Measurements from ENCODE around the gene FZD4. TPM values are rescaled to one million over a fixed set of nuclear protein-coding genes. Genes with fewer than 3 reads are reported as not detected.

FZD4 gene
- total RNA-seq, 1 donor from 2014 or later, result 0.11 TPM

DNA sequence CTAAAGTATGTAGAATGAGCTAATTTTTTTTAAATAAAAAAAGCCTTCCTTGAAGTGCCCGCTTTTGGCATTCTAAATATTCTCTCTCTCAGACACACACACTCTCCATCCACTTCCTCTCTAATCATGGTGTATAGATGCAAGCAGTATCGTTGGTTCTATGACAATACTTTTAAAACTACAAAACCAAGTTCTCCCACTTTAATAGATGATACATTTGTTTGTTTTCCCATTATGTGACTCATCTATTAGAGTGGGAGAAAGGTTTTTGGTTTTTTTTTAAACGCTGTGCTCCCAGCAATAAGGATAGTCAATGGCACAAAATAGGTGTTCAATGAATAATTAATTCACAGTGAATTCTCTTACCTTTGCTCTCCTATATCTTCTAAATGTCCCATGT is 44.6 kb downstream of the FZD4 start:
- H3K4me1 Mint-ChIP-seq (ENCODE audit: low read depth), result no peaks in the 10 kb centered on the region

GRCh38 chr11:86906198-86906597 is 49.0 kb downstream of the FZD4 start:
- DNase-seq (ENCODE audit: low spot score), result no peak
- intact Hi-C loops (cut with micrococcal nuclease), result no loop called here
- Mint-ChIP-seq H3K9me3 (no peaks in the 10 kb centered on the region), H3K27me3 (ENCODE audit: low read depth) (no peaks in the 10 kb centered on the region), H3K36me3 (ENCODE audit: low read depth) (no peaks in the 10 kb centered on the region), H3K4me3 (ENCODE audit: low read depth) (no peak overlapping the region), H3K4me1 (ENCODE audit: low read depth) (no peaks in the 10 kb centered on the region), H3K27ac (no peak overlapping the region)

More for the DNA sequence above, 44.6 kb downstream of the FZD4 start:
- no peak for DNase-seq (ENCODE audit: low spot score)
- intact Hi-C loops (cut with micrococcal nuclease), result no loop called here
- Mint-ChIP-seq H3K36me3 (ENCODE audit: low read depth) (no peaks in the 10 kb centered on the region), H3K9me3 (no peaks in the 10 kb centered on the region), H3K4me3 (ENCODE audit: low read depth) (no peak overlapping the region), H3K27ac (no peak overlapping the region), H3K27me3 (ENCODE audit: low read depth) (peaks cover 9% of the 10 kb centered on the region)

DNA sequence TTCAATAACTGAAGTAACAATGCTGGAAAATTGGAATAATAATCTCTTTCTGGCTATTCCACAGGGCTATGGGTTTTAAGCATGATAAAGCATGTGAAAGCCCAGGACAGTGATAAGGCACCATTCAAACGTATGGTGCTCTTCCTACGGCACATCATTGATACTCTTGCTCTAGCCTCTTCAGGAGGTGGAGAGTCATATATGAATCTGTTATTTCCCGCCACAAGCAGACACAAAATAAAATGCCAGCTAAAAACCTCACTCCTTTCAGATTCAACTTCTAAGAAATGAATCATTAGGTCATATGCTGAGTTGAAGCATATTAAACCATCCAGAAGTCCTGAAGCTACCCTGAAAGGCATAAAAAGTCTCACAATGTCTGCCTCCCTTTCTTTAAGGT is 49.9 kb downstream of the FZD4 start:
- no peak for DNase-seq (ENCODE audit: low spot score)
- no peaks in the 10 kb centered on the region for H3K9me3 Mint-ChIP-seq
- no peak overlapping the region for H3K4me3 Mint-ChIP-seq (ENCODE audit: low read depth)
- H3K36me3 Mint-ChIP-seq (ENCODE audit: low read depth), result no peaks in the 10 kb centered on the region
- no peaks in the 10 kb centered on the region for H3K27me3 Mint-ChIP-seq (ENCODE audit: low read depth)
- no peaks in the 10 kb centered on the region for H3K4me1 Mint-ChIP-seq (ENCODE audit: low read depth)
- intact Hi-C loops (cut with micrococcal nuclease), result no loop called here
- H3K27ac Mint-ChIP-seq, result no peak overlapping the region

- H3K27ac Mint-ChIP-seq, result no peak overlapping the region
- H3K4me1 Mint-ChIP-seq (ENCODE audit: low read depth), result no peaks in the 10 kb centered on the region
- no peaks in the 10 kb centered on the region for H3K9me3 Mint-ChIP-seq
- DNase-seq (ENCODE audit: low spot score), result no peak
- H3K4me3 Mint-ChIP-seq (ENCODE audit: low read depth), result no peak overlapping the region
- H3K27me3 Mint-ChIP-seq (ENCODE audit: low read depth), result no peaks in the 10 kb centered on the region
- H3K36me3 Mint-ChIP-seq (ENCODE audit: low read depth), result no peaks in the 10 kb centered on the region
- intact Hi-C loops (cut with micrococcal nuclease), result no loop called here
These were observed 51.2 kb downstream of the FZD4 start for GRCh38 chr11:86904001-86904400.

DNA sequence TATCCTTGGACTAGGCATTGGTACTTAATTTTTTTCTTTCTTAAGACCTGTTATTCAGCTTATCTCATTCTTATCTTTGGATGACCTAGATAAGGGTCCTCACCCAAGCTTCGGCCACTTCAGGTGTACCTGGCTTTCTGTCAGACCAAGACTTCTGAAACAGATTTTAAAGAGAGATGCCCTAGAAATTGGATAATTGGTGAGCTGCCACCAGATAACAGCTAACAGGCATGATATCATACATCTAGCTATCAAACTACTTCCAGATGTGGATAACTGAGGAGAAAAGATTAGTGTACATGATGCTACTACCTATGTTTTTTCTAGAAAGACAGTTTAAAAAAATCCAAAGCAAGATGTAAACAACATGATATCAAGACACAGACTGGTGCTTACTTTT is 52.9 kb downstream of the FZD4 start:
- H3K9me3 Mint-ChIP-seq, result no peaks in the 10 kb centered on the region
- no peaks in the 10 kb centered on the region for H3K36me3 Mint-ChIP-seq (ENCODE audit: low read depth)
- no peak overlapping the region for H3K4me3 Mint-ChIP-seq (ENCODE audit: low read depth)
- no peak overlapping the region for H3K27ac Mint-ChIP-seq
- intact Hi-C loops (cut with micrococcal nuclease), result no loop called here
- no peaks in the 10 kb centered on the region for H3K4me1 Mint-ChIP-seq (ENCODE audit: low read depth)
- DNase-seq (ENCODE audit: low spot score), result no peak
- H3K27me3 Mint-ChIP-seq (ENCODE audit: low read depth), result no peaks in the 10 kb centered on the region

DNA sequence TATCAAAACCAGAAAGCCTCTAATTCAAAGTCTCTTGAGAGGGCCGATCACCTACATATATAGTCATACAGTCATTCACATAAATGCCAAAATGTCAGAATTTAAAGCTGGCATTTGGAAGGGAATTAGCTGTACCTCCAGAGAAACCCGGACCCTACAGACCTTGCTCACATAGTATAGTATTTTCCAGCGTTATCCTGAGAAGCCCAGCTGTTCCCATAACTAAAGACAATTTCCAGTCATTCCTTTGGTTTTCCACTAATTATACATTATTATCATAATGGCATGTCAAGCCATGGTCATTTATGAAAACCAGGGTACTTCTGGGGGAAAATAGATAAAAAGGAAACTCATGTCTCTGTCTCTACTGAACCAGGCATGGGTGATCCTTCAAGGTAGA is 53.6 kb downstream of the FZD4 start:
- H3K9me3 Mint-ChIP-seq, result no peaks in the 10 kb centered on the region
- H3K4me3 Mint-ChIP-seq (ENCODE audit: low read depth), result no peak overlapping the region
- H3K36me3 Mint-ChIP-seq (ENCODE audit: low read depth), result no peaks in the 10 kb centered on the region
- no peak for DNase-seq (ENCODE audit: low spot score)
- no peak overlapping the region for H3K27ac Mint-ChIP-seq
- no peaks in the 10 kb centered on the region for H3K4me1 Mint-ChIP-seq (ENCODE audit: low read depth)
- intact Hi-C loops (cut with micrococcal nuclease), result no loop called here
- H3K27me3 Mint-ChIP-seq (ENCODE audit: low read depth), result peaks cover under 1% of the 10 kb centered on the region

DNA sequence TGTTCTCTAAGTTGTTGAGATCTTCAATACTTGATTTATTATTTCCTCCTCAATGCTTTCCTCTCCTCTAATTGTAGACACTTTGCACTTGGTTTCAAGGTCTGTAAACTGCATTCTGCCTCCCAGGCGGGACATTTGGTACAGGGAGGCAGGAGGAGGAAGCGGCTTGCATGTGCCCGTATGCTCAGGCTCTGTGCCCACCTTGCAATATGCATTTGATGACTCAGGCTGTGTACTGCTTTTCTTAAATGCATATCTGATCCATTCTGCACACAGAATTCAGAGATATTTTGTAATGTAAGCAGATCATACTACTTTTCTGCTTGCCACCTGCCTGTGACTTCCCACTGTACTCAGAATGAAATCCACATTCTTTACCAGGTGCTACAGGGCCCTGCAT is 55.0 kb downstream of the FZD4 start:
- no peak overlapping the region for H3K4me3 Mint-ChIP-seq (ENCODE audit: low read depth)
- no peak overlapping the region for H3K27ac Mint-ChIP-seq
- H3K9me3 Mint-ChIP-seq, result no peaks in the 10 kb centered on the region
- intact Hi-C loops (cut with micrococcal nuclease), result no loop called here
- H3K27me3 Mint-ChIP-seq (ENCODE audit: low read depth), result peaks cover 5% of the 10 kb centered on the region
- no peaks in the 10 kb centered on the region for H3K4me1 Mint-ChIP-seq (ENCODE audit: low read depth)
- DNase-seq (ENCODE audit: low spot score), result no peak
- no peaks in the 10 kb centered on the region for H3K36me3 Mint-ChIP-seq (ENCODE audit: low read depth)

DNA sequence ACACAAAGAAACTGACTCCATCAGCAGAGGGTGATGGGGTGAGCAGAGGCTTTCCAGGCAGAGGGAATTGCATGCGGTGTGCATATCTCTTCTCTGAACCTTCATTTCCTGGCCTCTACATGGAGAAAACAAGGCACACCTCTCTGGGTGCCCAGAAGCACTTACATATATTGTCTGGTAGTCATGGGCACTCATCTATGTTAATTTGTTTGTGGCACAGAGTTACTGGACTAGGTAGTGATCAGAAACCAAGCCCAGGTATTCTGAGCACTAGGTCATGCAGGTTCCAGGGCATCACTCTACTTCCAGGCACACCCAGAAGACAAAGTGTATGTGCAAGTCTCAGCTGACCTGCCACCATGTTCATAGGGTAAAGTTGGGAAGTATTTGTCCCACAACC is 56.5 kb downstream of the FZD4 start:
- DNase-seq (ENCODE audit: low spot score), result no peak
- Mint-ChIP-seq H3K36me3 (ENCODE audit: low read depth) (no peaks in the 10 kb centered on the region), H3K9me3 (no peaks in the 10 kb centered on the region), H3K4me1 (ENCODE audit: low read depth) (no peaks in the 10 kb centered on the region), H3K27me3 (ENCODE audit: low read depth) (peaks cover 9% of the 10 kb centered on the region), H3K27ac (no peak overlapping the region), H3K4me3 (ENCODE audit: low read depth) (no peak overlapping the region)
- intact Hi-C loops (cut with micrococcal nuclease), result no loop called here

GRCh38 chr11:86896441-86896841 is 58.8 kb downstream of the FZD4 start:
- no peak overlapping the region for H3K27ac Mint-ChIP-seq
- intact Hi-C loops (cut with micrococcal nuclease), result no loop called here
- no peaks in the 10 kb centered on the region for H3K4me1 Mint-ChIP-seq (ENCODE audit: low read depth)
- H3K27me3 Mint-ChIP-seq (ENCODE audit: low read depth), result peaks cover 9% of the 10 kb centered on the region
- no peak overlapping the region for H3K4me3 Mint-ChIP-seq (ENCODE audit: low read depth)
- DNase-seq (ENCODE audit: low spot score), result no peak
- H3K9me3 Mint-ChIP-seq, result no peaks in the 10 kb centered on the region
- no peaks in the 10 kb centered on the region for H3K36me3 Mint-ChIP-seq (ENCODE audit: low read depth)

Other genes starting within 250 kb of the FZD4 start
- gene PRSS23, start 154.9 kb downstream of the FZD4 start, total RNA-seq, result 4.5 and 5.4 TPM in 2 replicates
- gene TMEM135, start 82.5 kb upstream of the FZD4 start, total RNA-seq, result 39.7 and 40.2 TPM in 2 replicates

Measured in activated T-helper 2 cell treated with anti-CD3 and anti-CD28 coated beads, Interferon-gamma antibody, Interleukin-2, Interleukin-4, amounts not matched to agents 10 μg/mL and 5 μg/mL and 100 μg/mL, durations not matched to agents 14 hours and 24 hours and 36 hours (primary cell).